SK-MEL-5 (cell line): ENCODE results near the gene DCAF6. TPM values are rescaled to one million over a fixed set of nuclear protein-coding genes. Genes with fewer than 3 reads are reported as not detected.

Experiments
- DNase-seq: peaks from one replicate; pipeline ENCODE4 v3.0.0-alpha.2; 2016; ENCODE audit warnings: low read depth, low spot score
- in situ Hi-C: cut with HindIII; loops from 2 replicates; pipeline ENCODE4 v1.10.0; 2016; ENCODE audit warnings: low sequenced_read_pairs, high pct_unique_total_duplicates, low pct_unique_long_range_greater_than_20kb
- total RNA-seq: library from RNA; depleted of rRNA; stranded (reverse); fragments of >200 nt; shearing (Covaris generic); gene quantifications from 2 replicates; pipeline ENCODE4 v1.2.3, GENCODE V29; 2014

DCAF6 gene
- total RNA-seq, 1 experiment from 2014 or later: 29.6 TPM

- in situ Hi-C loops: no loop called here
- no peak for DNase-seq
These were observed 3.8 kb downstream of the DCAF6 start for GRCh38 chr1:167940264-167940663.

- in situ Hi-C loops: no loop called here
These were observed 7.1 kb downstream of the DCAF6 start for GRCh38 chr1:167943541-167943940.

GRCh38 chr1:167947733-167948132 is 11.2 kb downstream of the DCAF6 start:
- in situ Hi-C loops: no loop called here
- no peak for DNase-seq

More at GRCh38 chr1:167943541-167943940, 7.1 kb downstream of the DCAF6 start:
- DNase-seq: no peak

- no peak for DNase-seq
- in situ Hi-C loops: no loop called here
These were observed 13.3 kb downstream of the DCAF6 start for GRCh38 chr1:167949785-167950184.

- in situ Hi-C loops: no loop called here
- DNase-seq: no peak
These were observed 14.1 kb downstream of the DCAF6 start for GRCh38 chr1:167950569-167950968.

GRCh38 chr1:167955915-167956314 is 19.4 kb downstream of the DCAF6 start:
- in situ Hi-C loops: no loop called here
- no peak for DNase-seq

GRCh38 chr1:167957710-167958109 is 21.2 kb downstream of the DCAF6 start:
- no peak for DNase-seq
- in situ Hi-C loops: no loop called here

- in situ Hi-C loops: no loop called here
- no peak for DNase-seq
These were observed 28.2 kb downstream of the DCAF6 start for GRCh38 chr1:167964646-167965045.

- DNase-seq: no peak
- in situ Hi-C loops: no loop called here
These were observed 29.6 kb downstream of the DCAF6 start for GRCh38 chr1:167966050-167966449.

- DNase-seq: no peak
- in situ Hi-C loops: no loop called here
These were observed 32.1 kb downstream of the DCAF6 start for GRCh38 chr1:167968569-167968968.

GRCh38 chr1:167973832-167974231 is 37.3 kb downstream of the DCAF6 start:
- in situ Hi-C loops: no loop called here
- no peak for DNase-seq

- no peak for DNase-seq
- in situ Hi-C loops: no loop called here
These were observed 38.2 kb downstream of the DCAF6 start for GRCh38 chr1:167974698-167975097.

- DNase-seq: no peak
- in situ Hi-C loops: no loop called here
These were observed 40.8 kb downstream of the DCAF6 start for GRCh38 chr1:167977245-167977644.

GRCh38 chr1:167981933-167982332 is 45.5 kb downstream of the DCAF6 start:
- no peak for DNase-seq
- in situ Hi-C loops: no loop called here

- DNase-seq: no peak
- in situ Hi-C loops: no loop called here
These were observed 47.4 kb downstream of the DCAF6 start for GRCh38 chr1:167983797-167984420.

GRCh38 chr1:167984886-167985489 is 48.5 kb downstream of the DCAF6 start:
- in situ Hi-C loops: no loop called here
- no peak for DNase-seq

- no peak for DNase-seq
- in situ Hi-C loops: no loop called here
These were observed 50.7 kb downstream of the DCAF6 start for GRCh38 chr1:167987174-167987573.

- in situ Hi-C loops: no loop called here
- DNase-seq: no peak
These were observed 55.1 kb downstream of the DCAF6 start for GRCh38 chr1:167991546-167991945.

GRCh38 chr1:167993720-167994119 is 57.2 kb downstream of the DCAF6 start:
- in situ Hi-C loops: no loop called here
- no peak for DNase-seq
